Natural killer cell (primary cell): ENCODE data around the gene ALCAM. TPM values are rescaled to one million over a fixed set of nuclear protein-coding genes. Genes with fewer than 3 reads are reported as not detected.

Experiments
- ATAC-seq, 3 donors: fragments of 150-1000 bp in 2 of 3; fragments of 200-7000 bp in 1 of 3; cut with Tn5 transposase; 1 replicate in 1 of 3; 2 replicates in 2 of 3; pipeline ENCODE4 v1.10.0; 2021; ENCODE audit warnings: mild to moderate bottlenecking in 2 of 3, moderate library complexity in 2 of 3
- DNase-seq, 2 donors: peaks; one replicate each; pipeline versions ENCODE4 v3.0.0 to v3.0.0-alpha.2; 2013 to 2021; ENCODE audit warnings: mixed read lengths in 1 of 2
- H3K27ac ChIP-seq: one replicate; pipeline ENCODE4 v1.5.1; 2013; ENCODE audit warnings: mild to moderate bottlenecking, low read length
- H3K27me3 ChIP-seq: one replicate; pipeline ENCODE4 v1.6.1; 2013; ENCODE audit warnings: low read length; ENCODE audit not compliant: control insufficient read depth, insufficient read depth
- H3K36me3 ChIP-seq: one replicate; pipeline ENCODE4 v1.6.1; 2013; ENCODE audit warnings: low read length; ENCODE audit not compliant: control insufficient read depth, insufficient read depth
- H3K4me1 ChIP-seq: one replicate; pipeline ENCODE4 v1.6.1; 2013; ENCODE audit warnings: low read length; ENCODE audit not compliant: control insufficient read depth, insufficient read depth
- H3K4me3 ChIP-seq: one replicate; pipeline ENCODE4 v1.5.1; 2013; ENCODE audit warnings: low read length
- H3K9me3 ChIP-seq: one replicate; pipeline ENCODE4 v1.6.1; 2013; ENCODE audit warnings: low read length; ENCODE audit not compliant: control insufficient read depth, insufficient read depth
- H3K27ac Mint-ChIP-seq, 2 donors: one replicate each; pipeline ENCODE4 v1.8.0; 2022; ENCODE audit warnings: mild to moderate bottlenecking in 2 of 2, mixed read lengths in 2 of 2, moderate library complexity in 1 of 2
- H3K27me3 Mint-ChIP-seq, 2 donors: one replicate each; pipeline ENCODE4 v1.8.0; 2022; ENCODE audit warnings: low read depth in 2 of 2, mixed read lengths in 2 of 2
- H3K36me3 Mint-ChIP-seq: one replicate; pipeline ENCODE4 v1.8.0; 2022; ENCODE audit warnings: mixed read lengths
- H3K4me1 Mint-ChIP-seq, 2 donors: one replicate each; pipeline ENCODE4 v1.8.0; 2022; ENCODE audit warnings: mixed read lengths in 2 of 2
- H3K4me3 Mint-ChIP-seq: one replicate; pipeline ENCODE4 v1.8.0; 2022; ENCODE audit warnings: mild to moderate bottlenecking, moderate library complexity, mixed read lengths
- H3K9me3 Mint-ChIP-seq, 2 donors: one replicate each; pipeline ENCODE4 v1.8.0; 2022; ENCODE audit warnings: mixed read lengths in 2 of 2
- WGBS: methylation state at CpG from one replicate; pipeline ENCODE4 v1.1.7; 2013; ENCODE audit warnings: missing lambda C conversion rate; ENCODE audit not compliant: insufficient coverage; 5-methylcytosine and 5-hydroxymethylcytosine counted together
- intact Hi-C: fragments of 100-400 bp; cut with micrococcal nuclease; formaldehyde crosslinking; loops from one replicate; pipeline ENCODE4 v1.14.2; 2022
- total RNA-seq, 4 donors: library from RNA; stranded (reverse); fragments of 120-200 nt in 1 of 4; gene quantifications; one replicate each; pipeline versions ENCODE4 v1.2.3 to v1.2.4, GENCODE V29; 2013 to 2022
- TF ChIP-seq, protein P1 (sequence below): fragments of 200-600 bp; IDR thresholded peaks from one replicate; pipeline ENCODE4 v1.8.0; 2022; ENCODE audit warnings: antibody characterized with exemption

The ALCAM gene
- total RNA-seq, 3 donors from 2014 or later (not counting 1 experiment from before 2014, with no cell fraction given), result 1.5 to 3.0 (median 1.5) TPM

DNA sequence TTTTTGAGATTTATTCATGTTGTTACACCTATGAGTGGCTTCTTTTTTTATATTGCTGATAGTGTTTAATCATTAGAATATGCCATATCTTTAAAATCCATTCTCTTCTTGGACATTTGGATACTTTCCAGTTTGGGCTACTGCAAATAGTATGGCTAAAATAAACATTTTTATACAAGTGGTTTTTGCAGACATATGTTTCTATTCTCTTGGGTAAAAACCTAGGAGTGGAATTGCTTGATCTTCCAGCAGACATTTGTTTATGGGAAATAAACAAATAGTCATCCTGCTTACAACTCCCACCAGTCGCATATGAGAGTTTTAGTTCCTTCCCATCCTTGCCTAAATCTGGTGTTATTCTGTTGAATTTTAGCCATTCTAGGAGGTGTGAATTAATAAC lies 193.1 kb downstream of the ALCAM start:
- H3K27me3 ChIP-seq, result no peaks in the 10 kb centered on the region
- Mint-ChIP-seq H3K36me3 (no peaks in the 10 kb centered on the region), H3K27ac (no peak overlapping the region), H3K4me1 (no peaks in the 10 kb centered on the region), H3K4me3 (no peak overlapping the region), H3K27me3 (no peaks in the 10 kb centered on the region), H3K9me3 (no peaks in the 10 kb centered on the region)
- no peaks in the 10 kb centered on the region for H3K4me1 ChIP-seq
- ATAC-seq (no peak), DNase-seq (no peak)
- no peak overlapping the region for H3K4me3 ChIP-seq
- no CpG with 5 or more reads among the region's 1 CpG for WGBS
- intact Hi-C loops, result no loop called here
- no peak overlapping the region for H3K27ac ChIP-seq
- H3K36me3 ChIP-seq, result no peaks in the 10 kb centered on the region
- no peaks in the 10 kb centered on the region for H3K9me3 ChIP-seq
- TF ChIP-seq, protein P1, sequence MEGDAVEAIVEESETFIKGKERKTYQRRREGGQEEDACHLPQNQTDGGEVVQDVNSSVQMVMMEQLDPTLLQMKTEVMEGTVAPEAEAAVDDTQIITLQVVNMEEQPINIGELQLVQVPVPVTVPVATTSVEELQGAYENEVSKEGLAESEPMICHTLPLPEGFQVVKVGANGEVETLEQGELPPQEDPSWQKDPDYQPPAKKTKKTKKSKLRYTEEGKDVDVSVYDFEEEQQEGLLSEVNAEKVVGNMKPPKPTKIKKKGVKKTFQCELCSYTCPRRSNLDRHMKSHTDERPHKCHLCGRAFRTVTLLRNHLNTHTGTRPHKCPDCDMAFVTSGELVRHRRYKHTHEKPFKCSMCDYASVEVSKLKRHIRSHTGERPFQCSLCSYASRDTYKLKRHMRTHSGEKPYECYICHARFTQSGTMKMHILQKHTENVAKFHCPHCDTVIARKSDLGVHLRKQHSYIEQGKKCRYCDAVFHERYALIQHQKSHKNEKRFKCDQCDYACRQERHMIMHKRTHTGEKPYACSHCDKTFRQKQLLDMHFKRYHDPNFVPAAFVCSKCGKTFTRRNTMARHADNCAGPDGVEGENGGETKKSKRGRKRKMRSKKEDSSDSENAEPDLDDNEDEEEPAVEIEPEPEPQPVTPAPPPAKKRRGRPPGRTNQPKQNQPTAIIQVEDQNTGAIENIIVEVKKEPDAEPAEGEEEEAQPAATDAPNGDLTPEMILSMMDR, result no peak

DNA sequence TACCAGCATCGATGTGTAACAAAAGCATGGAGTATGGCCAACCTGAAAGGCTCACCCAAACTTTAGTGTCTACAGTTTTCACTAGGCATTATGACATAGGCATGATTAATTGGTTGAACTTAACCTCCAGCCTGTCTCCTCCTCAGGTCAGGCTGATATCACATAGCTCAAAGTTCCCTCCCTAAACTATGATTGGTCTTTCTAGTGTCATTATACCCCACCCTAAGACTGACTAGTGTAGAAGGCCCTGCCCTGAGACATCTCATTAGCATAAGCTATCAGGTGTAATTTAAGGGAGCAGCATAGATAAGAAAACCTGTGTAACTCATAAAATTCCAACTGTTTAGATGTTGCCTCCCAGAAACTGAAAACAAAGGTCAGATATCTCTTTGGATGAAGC lies 195.2 kb downstream of the ALCAM start:
- no peak for ATAC-seq
- WGBS, result 100% methylated on average over 1 of the region's 1 CpG
- no peaks in the 10 kb centered on the region for H3K9me3 Mint-ChIP-seq

DNA sequence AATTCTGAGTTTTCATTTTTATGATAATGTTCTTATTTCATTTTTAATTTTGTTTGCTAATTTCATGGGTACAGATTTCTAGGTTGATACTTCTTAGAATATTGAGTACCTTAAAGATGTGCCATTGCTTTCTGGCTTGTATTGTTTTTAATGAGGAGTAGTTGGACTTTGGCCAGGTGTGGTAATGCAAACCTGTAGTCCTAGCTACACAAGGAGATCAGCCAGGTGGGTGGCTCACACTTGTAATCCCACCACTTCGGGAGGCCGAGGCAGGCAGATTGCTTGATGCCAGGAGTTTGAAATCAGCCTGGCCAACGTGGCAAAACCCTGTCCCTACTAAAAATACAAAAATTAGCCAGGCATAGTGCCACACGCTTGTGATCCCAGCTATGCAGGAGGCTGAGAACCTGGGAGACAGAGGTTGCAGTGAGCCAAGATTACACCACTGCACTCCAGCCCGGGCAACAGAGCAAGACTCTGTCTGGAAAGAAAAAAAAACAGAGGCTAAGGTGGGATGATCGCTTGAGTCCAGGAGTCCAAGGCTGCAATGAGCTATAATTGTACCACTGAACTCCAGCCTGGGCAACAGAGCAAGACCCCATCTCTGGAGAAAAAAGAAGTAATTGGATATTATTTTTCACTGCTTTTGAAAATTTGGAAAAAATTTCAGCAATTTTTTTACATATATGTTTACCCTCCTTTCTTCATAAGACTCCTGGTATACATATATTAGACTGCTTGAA lies 198.0 kb downstream of the ALCAM start:
- Mint-ChIP-seq H3K9me3 (no peaks in the 10 kb centered on the region), H3K4me3 (no peak overlapping the region), H3K27me3 (no peaks in the 10 kb centered on the region), H3K36me3 (no peaks in the 10 kb centered on the region), H3K27ac (no peak overlapping the region), H3K4me1 (no peaks in the 10 kb centered on the region)
- TF ChIP-seq, protein P1, result no peak
- no peak for DNase-seq
- H3K9me3 ChIP-seq, result no peaks in the 10 kb centered on the region
- no peaks in the 10 kb centered on the region for H3K27me3 ChIP-seq
- WGBS, result 88% methylated on average over 6 of the region's 6 CpGs
- H3K36me3 ChIP-seq, result no peaks in the 10 kb centered on the region
- intact Hi-C loops, result no loop called here
- H3K4me1 ChIP-seq, result no peaks in the 10 kb centered on the region
- H3K27ac ChIP-seq, result no peak overlapping the region
- ATAC-seq, result no peak
- no peak overlapping the region for H3K4me3 ChIP-seq

More for the DNA sequence above, 195.2 kb downstream of the ALCAM start:
- Histone ChIP-seq H3K27me3 (no peaks in the 10 kb centered on the region), H3K27ac (no peak overlapping the region), H3K4me3 (no peak overlapping the region), H3K4me1 (no peaks in the 10 kb centered on the region), H3K9me3 (no peaks in the 10 kb centered on the region), H3K36me3 (no peaks in the 10 kb centered on the region)
- intact Hi-C loops, result no loop called here
- Mint-ChIP-seq H3K27me3 (no peaks in the 10 kb centered on the region), H3K4me3 (no peak overlapping the region), H3K4me1 (no peaks in the 10 kb centered on the region), H3K27ac (no peak overlapping the region), H3K36me3 (no peaks in the 10 kb centered on the region)
- TF ChIP-seq, protein P1, result no peak
- no peak for DNase-seq

DNA sequence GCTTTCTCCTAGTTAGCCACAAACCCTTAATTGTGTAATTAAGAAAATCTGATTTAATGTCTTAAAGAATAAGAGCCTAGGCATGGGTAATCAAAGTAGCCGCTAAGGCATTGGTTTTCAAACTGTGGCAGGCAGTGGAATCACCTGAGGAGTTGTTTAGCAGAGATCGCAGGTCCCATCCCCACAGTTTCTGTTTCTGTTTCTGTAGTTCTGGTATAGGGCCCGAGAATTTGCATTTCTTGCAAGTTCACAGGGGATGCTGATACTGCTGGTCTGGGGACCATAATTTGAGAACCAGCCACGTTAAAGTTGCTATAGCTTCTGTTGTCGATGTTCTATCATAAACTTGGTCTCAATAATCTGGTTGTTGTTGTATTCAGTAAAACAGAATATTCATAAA lies 204.3 kb downstream of the ALCAM start:
- Histone ChIP-seq H3K36me3 (no peaks in the 10 kb centered on the region), H3K4me1 (no peaks in the 10 kb centered on the region), H3K9me3 (no peaks in the 10 kb centered on the region), H3K4me3 (no peak overlapping the region), H3K27me3 (no peaks in the 10 kb centered on the region), H3K27ac (no peak overlapping the region)
- H3K27me3 Mint-ChIP-seq, result peaks cover 0 to 4% of the 10 kb centered on the region in 2 donors
- TF ChIP-seq, protein P1, result no peak
- 95% methylated on average over 5 of the region's 5 CpGs for WGBS
- H3K4me1 Mint-ChIP-seq, result no peaks in the 10 kb centered on the region
- no peaks in the 10 kb centered on the region for H3K9me3 Mint-ChIP-seq
- no peak overlapping the region for H3K4me3 Mint-ChIP-seq
- DNase-seq, result no peak
- no peaks in the 10 kb centered on the region for H3K36me3 Mint-ChIP-seq
- intact Hi-C loops, result no loop called here
- ATAC-seq, result no peak
- no peak overlapping the region for H3K27ac Mint-ChIP-seq
